ENCODE measurements around the gene SNRPD2.
A peak's percentile ranks its signal among the peaks of the same experiment; 100 is the strongest.

SNRPD2 gene

GRCh38 chr19:45655073-45655472 lies 36.7 kb downstream of the SNRPD2 start:
- no peak for DNase-seq (ENCODE audit: low spot score)

- no peak for DNase-seq (ENCODE audit: low spot score)
Measured at GRCh38 chr19:45653634-45654033, 38.1 kb downstream of the SNRPD2 start.

- DNase-seq (ENCODE audit: low spot score) = no peak
Measured at GRCh38 chr19:45650722-45651121, 41.0 kb downstream of the SNRPD2 start.

GRCh38 chr19:45646345-45646698 lies 45.4 kb downstream of the SNRPD2 start:
- no peak for DNase-seq (ENCODE audit: low spot score)

GRCh38 chr19:45645631-45646344 lies 46.0 kb downstream of the SNRPD2 start:
- peak; percentile 76 for DNase-seq (ENCODE audit: low spot score)

- no peak for DNase-seq (ENCODE audit: low spot score)
Measured at GRCh38 chr19:45645068-45645630, 46.6 kb downstream of the SNRPD2 start.

- no peak for DNase-seq (ENCODE audit: low spot score)
Measured at GRCh38 chr19:45643927-45644771, 47.6 kb downstream of the SNRPD2 start.

DNA sequence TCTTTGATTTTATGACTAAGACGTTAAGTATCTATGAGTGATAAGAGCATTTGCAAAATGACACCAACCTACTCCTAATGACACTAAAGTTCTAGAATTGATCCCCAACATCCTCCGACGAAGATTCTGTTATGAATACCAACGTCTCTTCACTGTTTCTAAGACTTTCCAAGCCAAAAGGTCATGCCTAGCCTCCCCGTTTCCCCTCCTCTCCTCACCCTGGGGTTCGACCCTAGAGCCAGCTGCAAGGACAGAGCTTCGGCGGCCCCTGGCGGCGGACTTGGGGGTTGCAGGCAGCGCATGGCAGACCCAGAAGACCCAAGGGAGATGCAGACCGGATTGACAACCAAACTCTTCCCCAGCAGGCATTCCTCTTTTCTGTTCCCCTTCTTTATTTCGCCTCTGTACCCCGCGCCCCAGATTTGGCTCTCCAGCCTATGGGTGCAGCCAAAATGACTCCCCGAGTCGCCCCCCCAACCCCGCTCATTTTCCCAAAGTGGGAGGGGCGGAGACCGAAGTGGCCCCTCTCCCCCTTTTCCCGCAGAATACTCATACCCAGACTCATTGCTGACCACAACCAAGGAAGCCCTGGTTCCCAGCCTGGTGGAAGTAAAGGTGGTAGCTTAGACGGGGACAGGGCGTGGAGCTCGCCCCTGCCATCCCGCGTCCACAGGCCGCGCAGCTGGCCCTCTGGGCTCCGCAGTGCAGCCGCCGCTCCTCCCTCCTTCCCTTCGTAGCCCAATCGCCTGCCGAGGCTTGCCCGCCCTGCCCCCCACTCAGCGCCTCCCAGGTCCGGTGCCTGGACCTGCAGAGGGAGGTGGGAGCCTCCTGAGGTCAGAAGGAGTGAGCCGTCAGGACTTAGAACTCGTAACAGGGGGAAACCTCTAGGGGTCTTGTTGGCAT lies 48.5 kb downstream of the SNRPD2 start:
- peak; percentile 78 for DNase-seq (ENCODE audit: low spot score)

- DNase-seq (ENCODE audit: low spot score) = peak; percentile 95
Measured at GRCh38 chr19:45641274-45642105, 50.3 kb downstream of the SNRPD2 start.

DNA sequence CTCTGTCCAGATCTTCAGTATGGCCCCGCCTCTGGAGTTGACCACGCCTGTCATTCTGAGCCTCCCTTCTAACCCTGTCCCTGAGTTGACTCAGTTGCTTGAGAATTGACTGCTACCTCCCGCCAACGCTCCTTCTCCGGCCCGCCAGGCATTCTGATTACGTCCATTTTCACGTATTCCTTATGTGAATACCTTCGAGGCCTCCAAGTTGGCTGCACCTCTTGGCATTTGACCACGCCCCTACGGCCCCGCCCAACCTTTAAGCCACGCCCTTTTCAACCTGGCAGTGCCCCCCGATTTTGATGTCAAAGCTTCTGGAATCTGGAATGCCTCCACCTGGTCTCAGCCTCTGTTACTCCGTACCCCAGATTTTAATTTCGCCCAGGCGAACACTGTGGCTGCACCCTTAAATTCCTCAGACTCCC lies 50.9 kb downstream of the SNRPD2 start:
- no peak for DNase-seq (ENCODE audit: low spot score)

DNA sequence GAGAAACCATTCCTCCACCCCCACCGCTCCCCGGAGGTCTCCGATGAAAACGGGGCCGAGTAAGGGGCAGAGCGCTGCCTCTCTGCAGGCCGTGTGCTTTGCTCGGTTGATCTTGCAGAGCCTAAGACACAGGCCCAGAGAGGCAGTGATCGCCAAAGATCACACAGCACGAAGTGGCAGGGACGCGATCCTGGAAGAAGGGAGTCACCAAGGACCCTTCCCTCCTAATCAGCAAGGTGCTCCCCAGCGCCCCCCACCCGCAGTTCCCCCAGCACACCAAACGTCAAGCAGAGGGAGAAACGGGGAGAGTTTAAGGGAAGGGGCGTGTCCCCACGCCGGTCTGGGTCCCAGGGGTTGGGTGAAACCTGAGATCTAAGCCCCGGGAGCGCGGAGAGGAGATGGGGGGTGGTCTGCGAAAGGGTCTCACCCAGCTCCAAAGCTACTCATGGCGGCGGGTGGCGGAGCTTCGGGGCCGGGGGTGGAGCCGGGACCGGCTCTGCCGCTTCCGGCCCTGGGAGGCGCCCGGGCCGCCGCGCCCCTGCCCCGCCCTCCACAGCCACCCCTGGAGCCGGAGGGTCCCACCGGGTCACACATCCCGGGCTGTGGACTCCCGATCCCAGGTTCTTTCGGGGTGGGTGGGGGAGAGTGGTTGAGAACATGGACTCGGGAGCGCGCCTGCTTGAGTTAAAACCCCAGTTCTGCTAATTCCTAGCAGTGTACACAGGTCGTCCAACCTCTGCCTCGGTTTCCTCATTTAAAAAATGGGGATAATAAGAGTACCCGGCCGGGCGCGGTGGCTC lies 52.6 kb downstream of the SNRPD2 start, which contains the start of gene EML2:
TSS of gene EML2 (minus strand) at position 468 of the 800 bp plus-strand sequence. CDS start at position 447, 21 bp downstream.
- no peak for DNase-seq (ENCODE audit: low spot score)

- peak; percentile 21 for DNase-seq (ENCODE audit: low spot score)
Measured at GRCh38 chr19:45637890-45638667, 53.7 kb downstream of the SNRPD2 start.
